Measurements from ENCODE around the gene COQ7.

Gene COQ7

DNA sequence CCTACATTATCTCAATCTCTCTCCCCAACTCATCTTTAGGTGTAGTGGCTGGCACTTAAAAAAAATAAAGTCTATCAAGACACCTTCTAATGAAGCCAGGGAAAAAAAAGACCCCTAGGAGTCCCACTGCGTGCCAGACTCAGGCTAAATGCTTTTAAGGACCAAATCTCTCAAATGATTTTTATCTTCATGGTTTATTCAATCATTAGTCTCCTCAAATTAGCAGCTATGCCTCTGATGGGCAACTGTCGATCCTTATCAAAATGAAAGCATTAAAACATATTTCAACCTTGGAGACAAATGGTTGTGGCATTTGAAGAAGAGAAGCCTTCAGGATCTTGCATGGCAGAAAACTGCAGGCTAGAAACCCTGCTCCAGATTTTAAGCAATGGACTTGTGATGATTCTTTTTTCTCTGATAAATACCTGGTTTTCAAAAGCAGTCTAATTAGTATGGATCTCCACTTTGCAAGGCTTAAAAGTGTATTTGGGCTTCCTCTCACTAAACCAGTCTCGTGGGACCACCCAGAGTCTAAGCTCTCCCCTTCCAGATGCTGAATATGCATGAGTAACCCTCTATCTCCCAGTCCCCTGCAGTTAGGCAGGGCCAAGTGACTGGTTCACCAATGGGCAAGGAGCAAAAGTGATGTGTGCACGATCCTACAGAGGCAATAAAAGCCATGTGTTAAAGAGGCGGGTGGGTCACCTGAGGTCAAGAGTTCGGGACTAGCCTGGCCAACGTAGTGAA lies 61.2 kb downstream of the COQ7 start:
- DNase-seq (ENCODE audit: low spot score), result no peak
- Mint-ChIP-seq H3K27me3 (ENCODE audit: low read depth) (no peaks in the 10 kb centered on the region), H3K4me3 (peak overlapping the region; percentile 29), H3K9me3 (peaks cover 5% of the 10 kb centered on the region), H3K36me3 (ENCODE audit: low read depth) (peaks cover 11% of the 10 kb centered on the region), H3K27ac (peak overlapping the region; percentile 17), H3K4me1 (ENCODE audit: low read depth) (peaks cover 42% of the 10 kb centered on the region)
